GM12875 (cell line): ENCODE results near the gene CSH1.

Source experiments
- H3K4me3 ChIP-seq: one replicate; pipeline ENCODE4 v1.5.1; 2011; ENCODE audit warnings: low read depth, low read length, control low read depth
- TF ChIP-seq, protein P1 (sequence below): IDR thresholded peaks from 2 replicates; pipeline ENCODE4 v1.5.1; 2011; ENCODE audit warnings: low read depth, mild to moderate bottlenecking, control low read depth, inconsistent platforms, low read length, moderate library complexity, borderline replicate concordance; ENCODE audit not compliant: insufficient read depth

CSH1 gene

DNA sequence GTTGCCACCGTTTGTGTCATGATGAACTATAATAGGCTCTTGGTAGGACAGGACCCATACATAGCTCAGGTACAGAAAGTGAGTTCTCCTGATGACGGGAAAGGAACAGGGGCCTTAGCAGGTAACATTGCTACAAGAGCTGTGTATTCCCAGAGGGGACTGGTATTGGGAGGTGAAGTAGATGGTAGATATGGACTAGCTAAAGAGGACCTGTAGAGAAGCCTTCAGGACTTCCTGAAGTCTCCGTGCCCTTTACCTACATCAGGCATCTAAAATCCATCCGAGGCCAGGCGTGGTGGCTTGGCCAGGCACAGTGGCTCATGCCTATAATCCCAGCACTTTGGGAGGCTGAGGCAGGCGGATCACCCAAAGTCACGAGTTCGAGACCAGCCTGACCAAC lies 41.2 kb downstream of the CSH1 start:
- TF ChIP-seq, protein P1, sequence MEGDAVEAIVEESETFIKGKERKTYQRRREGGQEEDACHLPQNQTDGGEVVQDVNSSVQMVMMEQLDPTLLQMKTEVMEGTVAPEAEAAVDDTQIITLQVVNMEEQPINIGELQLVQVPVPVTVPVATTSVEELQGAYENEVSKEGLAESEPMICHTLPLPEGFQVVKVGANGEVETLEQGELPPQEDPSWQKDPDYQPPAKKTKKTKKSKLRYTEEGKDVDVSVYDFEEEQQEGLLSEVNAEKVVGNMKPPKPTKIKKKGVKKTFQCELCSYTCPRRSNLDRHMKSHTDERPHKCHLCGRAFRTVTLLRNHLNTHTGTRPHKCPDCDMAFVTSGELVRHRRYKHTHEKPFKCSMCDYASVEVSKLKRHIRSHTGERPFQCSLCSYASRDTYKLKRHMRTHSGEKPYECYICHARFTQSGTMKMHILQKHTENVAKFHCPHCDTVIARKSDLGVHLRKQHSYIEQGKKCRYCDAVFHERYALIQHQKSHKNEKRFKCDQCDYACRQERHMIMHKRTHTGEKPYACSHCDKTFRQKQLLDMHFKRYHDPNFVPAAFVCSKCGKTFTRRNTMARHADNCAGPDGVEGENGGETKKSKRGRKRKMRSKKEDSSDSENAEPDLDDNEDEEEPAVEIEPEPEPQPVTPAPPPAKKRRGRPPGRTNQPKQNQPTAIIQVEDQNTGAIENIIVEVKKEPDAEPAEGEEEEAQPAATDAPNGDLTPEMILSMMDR, result no peak
- no peak overlapping the region for H3K4me3 ChIP-seq

DNA sequence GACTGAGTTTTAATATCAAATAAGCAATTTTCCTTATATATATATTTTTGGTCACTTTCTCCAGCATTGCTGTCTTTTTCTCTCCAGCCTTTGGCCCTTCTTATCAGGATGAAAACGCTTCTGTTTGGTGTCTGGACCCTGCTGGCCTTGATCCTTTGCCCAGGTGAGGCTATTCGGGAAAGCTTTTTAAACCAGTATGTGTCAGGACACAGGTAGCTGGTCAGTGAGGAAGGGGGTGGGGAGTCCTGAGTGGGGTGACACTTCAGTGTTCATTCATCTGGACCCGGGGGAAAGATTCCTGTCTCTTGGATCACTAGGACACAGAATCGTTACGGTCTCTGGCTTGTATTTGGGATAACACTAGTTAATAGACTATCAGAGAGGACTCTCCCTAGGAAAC lies 41.7 kb downstream of the CSH1 start:
- TF ChIP-seq, protein P1, result no peak

DNA sequence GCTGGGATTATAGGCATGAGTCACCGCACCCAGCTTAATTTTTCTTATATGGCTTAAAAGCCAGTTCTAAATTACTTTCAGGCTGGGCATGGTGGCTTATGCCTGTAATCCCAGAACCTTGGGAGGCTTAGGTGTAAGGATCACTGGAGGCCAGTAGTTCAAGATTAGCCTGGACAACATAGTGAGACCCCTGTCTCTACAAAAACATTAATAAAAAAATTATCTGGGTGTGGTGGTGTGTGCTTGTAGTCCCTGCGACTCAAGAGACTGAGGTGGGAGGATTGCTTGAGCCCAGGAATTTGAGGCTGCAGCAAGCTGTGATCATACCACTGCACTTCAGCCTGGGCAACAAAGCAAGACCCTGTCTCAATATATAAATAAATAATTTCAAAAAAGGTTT lies 43.1 kb downstream of the CSH1 start:
- TF ChIP-seq, protein P1, result no peak
- no peak overlapping the region for H3K4me3 ChIP-seq

More for the DNA sequence above, 41.7 kb downstream of the CSH1 start:
- no peak overlapping the region for H3K4me3 ChIP-seq

DNA sequence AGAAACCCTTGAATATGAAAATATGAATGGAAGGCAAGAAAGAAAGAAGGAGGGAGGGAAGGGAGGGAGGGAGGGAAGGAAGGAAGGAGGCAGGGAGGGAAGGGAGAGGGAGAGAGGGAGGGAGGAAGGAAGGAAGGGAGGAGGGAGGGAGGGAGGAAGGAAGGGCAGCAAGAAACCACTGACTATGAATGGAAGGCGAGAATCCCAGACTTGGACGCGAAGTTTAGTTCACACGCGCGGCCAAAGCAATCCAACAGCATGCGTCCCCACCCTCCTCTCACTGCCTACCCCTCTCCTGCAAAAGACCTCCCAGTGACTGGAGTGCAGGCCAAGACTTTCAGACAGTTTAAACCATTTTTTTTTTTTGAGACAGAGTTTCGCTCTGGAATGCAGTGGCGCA lies 46.0 kb downstream of the CSH1 start:
- TF ChIP-seq, protein P1, result no peak
- H3K4me3 ChIP-seq, result no peak overlapping the region

DNA sequence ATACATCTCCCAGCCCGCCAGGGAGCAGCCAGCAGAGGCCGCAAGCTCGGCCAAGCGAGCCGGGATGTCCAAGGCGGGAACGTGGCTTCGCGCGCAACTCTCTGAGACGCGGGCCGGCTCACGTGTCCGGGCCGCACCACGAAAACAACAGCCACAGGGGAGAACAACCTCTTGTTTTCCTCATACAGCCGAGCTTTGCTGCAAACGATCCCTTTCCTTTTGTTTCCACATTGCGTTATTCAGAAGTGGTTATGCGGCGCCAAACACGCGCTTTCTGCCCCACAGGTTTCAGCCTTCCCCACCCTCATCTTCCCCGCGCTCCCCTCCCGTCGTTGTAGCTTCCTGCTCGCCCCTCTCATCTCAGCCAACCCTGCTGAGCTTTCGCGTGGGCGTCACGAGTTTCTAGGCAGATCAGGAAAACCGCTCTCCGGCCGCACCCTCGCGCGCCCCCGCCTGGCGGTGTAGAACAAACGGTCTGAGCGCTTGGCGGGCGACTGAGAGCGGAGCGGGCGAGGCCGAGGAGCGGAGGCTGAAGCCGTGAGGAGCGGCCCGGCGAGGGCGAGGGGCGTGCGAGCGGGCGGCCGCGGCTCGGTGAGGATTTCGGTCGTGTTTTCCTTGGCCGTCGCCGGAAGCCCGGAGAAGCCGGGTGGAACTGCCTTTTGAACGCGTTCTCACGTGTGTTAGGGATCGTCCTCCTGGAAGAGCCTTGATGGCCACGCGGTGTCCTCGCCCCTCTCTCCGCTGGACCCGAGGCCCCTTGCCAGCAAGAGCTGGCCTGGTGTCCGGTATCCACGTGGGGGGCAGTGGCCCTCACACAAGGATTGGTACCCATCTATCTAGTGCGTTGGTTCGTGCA lies 47.3 kb downstream of the CSH1 start:
- TF ChIP-seq, protein P1, result peak; percentile 80
- H3K4me3 ChIP-seq, result peak overlapping the region; percentile 46

DNA sequence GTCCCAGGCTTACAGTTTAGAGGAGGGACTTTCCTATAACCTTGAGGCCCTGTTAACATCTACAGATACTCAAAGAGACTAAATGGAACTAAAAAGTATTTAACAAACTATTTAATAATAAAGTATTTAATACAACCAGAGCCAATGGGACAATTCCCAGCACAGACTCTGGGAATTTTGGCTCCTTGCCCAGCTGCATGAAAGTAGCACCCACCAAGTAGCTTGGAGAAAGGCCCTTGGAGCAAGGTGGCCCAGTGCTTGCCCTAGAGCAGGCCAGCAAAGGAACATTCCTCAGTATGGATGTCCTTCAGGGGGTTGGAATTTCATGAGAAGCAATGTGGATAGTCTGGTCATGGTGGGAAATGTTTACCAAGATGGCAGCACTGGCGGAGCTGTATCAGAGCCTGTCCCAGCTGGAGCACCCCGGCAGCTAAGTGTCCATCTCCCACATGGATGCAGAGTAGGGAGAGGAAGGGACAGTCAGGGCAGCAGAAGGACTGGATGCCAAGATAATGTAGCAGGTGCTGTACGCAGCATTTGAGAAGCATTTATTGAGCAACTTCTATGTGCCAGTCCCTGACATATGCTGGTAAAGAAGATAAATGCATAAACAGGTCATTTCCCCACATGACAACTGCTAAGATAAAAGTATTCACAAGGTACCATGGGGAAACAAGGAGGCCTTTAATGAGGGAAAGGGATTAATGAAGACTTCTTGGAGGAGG lies 48.7 kb downstream of the CSH1 start:
- H3K4me3 ChIP-seq, result no peak overlapping the region
- TF ChIP-seq, protein P1, result no peak
